Left ventricle myocardium superior (tissue), 1 donor: ENCODE measurements around the gene P2RX6. TPM values are rescaled to one million over a fixed set of nuclear protein-coding genes. Genes with fewer than 3 reads are reported as not detected.

Experiments
- ATAC-seq: fragments of 200-7000 bp; cut with Tn5 transposase; one replicate; pipeline ENCODE4 v1.9.1; 2020; ENCODE audit warnings: mild to moderate bottlenecking, moderate library complexity
- DNase-seq: peaks from one replicate; pipeline ENCODE4 v3.0.0-alpha.2; 2020
- intact Hi-C: fragments of 100-400 bp; cut with micrococcal nuclease; formaldehyde crosslinking; loops from one replicate; pipeline ENCODE4 v1.11.0; 2022
- total RNA-seq: library from RNA; stranded (reverse); fragmentation: NEBNext Ultra II Directional; extraction: Animal tissue kit (Norgen Biotek cat#: 25700); gene quantifications from one replicate; pipeline ENCODE4 v1.2.1, GENCODE V29; 2021
- donor health status: DM: no; HTN: yes; CAD: no; lungs with severe emphysema.

Gene P2RX6
- total RNA-seq, 1 donor from 2014 or later: 1.8 TPM

DNA sequence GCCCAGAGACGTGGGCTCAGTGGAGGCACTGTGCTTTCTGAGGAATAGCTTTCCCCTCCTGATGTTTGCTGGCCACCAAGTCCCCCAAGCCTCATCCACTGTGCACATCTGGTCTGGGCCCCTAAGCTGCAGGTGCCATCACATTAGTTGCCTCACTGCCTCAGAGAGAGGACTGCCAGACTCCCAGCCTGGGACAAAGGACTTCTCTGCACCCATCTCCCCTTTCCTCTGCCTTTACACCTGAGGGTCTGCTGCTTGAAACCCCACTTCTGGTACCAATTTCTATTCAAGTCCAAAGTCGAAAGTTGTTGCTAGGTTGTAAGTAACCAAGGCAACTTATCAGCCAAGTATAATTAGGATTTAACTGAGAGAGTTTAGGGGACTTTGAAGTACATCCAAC, 36.5 kb upstream of the P2RX6 start:
- DNase-seq (no peak), ATAC-seq (no peak)
- intact Hi-C loops: no loop called here

DNA sequence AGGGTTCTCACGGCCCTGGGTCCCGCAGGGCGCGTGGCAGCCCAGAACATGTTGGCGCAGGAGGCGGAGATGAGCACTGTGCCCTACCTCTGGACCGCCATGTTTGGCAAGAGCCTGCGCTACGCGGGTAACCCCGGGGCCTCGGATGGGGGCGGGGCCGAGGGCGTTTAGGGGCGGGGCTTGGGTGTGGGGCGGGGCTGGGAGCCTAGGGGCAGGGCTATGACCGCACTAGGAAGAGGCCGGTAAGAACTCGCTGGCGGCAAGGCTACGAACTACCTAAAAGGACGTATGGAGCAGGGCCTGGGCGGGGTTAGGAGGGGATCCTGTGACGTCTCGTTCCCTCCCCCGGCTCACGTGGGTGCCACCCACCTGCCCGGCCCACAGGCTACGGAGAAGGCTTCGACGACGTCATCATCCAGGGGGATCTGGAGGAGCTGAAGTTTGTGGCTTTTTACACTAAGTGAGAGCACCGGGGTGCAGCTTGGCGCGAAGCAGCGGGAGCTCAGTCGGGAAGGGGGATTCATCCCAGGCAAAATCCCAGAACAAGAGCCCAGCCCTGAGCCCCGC, 35.6 kb upstream of the P2RX6 start:
- DNase-seq: peak; percentile 68
- intact Hi-C loops: no loop called here
- ATAC-seq: peak; percentile 27

DNA sequence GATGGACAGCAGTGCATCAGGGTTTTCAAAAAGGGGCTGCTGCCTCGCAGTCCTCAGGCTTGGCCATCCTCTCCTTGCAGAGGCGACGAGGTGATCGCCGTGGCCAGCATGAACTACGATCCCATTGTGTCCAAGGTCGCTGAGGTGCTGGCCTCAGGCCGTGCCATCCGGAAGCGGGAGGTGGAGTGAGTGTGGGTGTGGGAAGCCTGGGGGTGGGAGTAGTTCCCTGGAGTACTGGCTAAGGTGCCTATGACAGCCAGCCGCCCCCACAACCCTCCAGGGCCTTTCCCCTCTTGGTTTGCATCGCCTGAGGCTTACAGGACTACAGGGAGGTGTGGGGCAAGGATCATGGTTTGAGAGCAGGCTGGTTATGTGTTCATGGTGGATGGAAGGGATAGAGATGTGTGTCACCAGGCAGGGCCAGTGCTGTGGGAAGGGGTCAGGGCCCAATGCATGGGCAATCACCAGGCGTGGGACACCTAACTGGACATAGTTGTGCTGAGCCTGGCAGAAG, 35.0 kb upstream of the P2RX6 start:
- intact Hi-C loops: loop anchor here (10.0 kb wide), 1 partner anchor 65 kb away; the partner anchor contains the start of gene CRKL
- ATAC-seq: no peak
- no peak for DNase-seq

DNA sequence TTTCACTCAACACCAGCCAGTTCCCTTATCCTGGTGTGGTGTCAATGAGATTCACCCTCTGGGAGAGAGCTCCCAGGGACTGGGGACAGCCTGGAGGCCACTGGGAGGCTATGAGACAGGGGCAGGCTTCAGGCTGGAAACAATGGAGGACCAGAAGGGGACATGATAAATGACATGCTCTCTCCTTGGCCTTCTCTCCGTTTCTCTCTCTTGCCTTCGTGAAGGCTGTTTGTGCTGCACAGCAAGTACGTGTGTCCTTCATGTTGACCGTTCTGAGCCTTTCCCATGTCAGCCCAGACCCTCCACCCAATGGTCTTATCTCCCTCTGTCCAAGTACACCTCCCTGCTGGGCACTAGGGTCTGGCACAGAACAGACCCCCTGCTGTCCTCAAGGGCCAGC, 34.4 kb upstream of the P2RX6 start:
- intact Hi-C loops: loop anchor here (10.0 kb wide), 1 partner anchor 66 kb away; the partner anchor contains the start of gene CRKL
- DNase-seq: no peak
- ATAC-seq: no peak

DNA sequence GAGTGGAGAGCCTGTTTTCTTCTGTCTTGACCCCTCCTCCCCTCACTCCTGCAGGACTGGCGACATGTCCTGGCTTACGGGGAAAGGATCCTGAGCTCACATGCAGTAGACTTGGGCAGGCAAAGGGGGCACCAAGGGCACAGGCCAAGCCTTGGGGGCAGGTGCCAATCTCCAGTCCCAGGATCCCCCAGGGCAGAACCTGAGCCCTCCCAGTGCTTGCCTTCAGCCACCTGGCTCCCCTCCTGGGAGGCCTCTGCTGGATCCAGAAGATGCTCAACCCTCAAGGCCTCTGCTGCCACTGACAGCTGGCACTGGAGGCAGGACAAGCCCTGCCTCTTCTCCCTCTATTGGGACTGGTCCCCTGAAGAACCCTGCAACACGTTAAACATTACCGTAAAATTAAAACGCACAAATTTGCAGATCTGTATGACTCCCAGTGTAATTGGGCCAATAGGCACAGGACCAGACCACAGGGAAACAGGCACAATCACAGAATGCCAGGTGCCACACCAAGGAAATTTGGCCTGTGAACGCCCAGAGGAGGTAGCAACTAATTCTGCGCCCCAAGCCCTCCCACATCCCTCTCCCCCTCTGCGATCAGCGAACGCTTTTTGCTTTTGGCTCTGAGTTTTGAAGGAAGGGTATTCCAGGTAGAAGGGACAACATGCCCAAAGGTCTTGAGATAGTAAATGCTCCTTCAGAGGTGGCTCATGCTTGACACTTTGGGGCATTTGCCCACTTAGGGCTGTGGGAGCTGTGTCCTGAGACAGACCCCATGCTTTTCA, 33.8 kb upstream of the P2RX6 start:
- intact Hi-C loops: loop anchor here (10.0 kb wide), 1 partner anchor 66 kb away; the partner anchor contains the start of gene CRKL
- no peak for DNase-seq
- no peak for ATAC-seq

DNA sequence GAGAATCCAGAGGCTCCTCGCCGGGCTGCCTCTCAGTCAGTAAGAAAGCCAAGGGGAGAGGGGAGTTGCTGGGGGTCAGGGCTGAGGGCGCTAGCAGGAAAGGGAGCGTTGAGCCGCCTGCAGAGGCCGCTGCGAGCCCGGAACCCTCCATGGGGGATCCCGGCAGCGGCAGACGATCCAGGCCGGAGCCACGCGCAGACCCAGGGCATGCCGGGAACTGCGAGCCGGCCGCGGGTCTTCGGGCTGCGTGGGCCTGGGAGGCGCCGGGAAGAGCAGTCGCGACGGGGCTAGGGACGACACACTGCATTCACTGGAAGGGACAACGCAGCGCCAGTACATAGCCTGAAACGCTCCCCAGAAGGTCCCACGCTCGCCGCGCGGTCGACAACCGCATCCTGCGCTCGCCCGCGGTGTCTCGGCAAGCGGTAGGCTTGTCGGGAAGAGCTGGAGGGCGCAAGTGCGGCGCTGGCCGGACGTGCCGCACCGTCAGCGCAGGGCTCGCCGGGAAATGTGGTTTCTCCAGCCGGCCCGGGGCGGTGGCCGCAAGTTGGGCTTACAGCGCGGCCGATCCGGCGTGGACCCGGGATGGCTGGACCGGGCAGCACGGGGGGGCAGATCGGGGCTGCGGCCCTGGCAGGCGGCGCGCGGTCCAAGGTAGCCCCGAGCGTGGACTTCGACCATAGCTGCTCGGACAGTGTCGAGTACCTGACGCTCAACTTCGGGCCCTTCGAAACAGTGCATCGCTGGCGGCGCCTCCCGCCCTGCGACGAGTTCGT, 33.0 kb upstream of the P2RX6 start, which contains the start of gene LZTR1:
Gene LZTR1 (plus strand): TSS at position 511 of the 776 bp plus-strand sequence. CDS start 75 bp downstream, at position 586.
- ATAC-seq (peak; percentile 96), DNase-seq (peak; percentile 90)
- intact Hi-C loops: loop anchor here (10.0 kb wide), 1 partner anchor 67 kb away; the partner anchor contains the start of gene CRKL

DNA sequence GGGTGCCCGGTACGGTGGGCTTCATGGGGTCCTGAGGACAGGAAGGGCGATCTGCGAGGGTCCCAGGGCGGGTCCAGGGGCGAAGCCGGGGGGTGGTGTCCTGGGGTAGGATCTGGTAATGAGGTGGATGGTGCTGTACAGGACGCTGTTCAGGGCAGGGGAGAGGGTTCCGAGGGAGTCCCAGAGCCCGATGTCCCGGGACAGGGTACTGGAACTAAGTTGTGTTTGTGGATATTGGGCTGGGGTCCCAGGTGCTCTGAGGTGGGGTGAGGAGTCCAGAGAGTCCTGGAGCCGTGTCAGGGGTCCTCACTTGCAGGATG, 32.4 kb upstream of the P2RX6 start:
- intact Hi-C loops: loop anchor here (10.0 kb wide), 1 partner anchor 68 kb away; the partner anchor contains the start of gene CRKL
- ATAC-seq (peak; percentile 12), DNase-seq (no peak)

DNA sequence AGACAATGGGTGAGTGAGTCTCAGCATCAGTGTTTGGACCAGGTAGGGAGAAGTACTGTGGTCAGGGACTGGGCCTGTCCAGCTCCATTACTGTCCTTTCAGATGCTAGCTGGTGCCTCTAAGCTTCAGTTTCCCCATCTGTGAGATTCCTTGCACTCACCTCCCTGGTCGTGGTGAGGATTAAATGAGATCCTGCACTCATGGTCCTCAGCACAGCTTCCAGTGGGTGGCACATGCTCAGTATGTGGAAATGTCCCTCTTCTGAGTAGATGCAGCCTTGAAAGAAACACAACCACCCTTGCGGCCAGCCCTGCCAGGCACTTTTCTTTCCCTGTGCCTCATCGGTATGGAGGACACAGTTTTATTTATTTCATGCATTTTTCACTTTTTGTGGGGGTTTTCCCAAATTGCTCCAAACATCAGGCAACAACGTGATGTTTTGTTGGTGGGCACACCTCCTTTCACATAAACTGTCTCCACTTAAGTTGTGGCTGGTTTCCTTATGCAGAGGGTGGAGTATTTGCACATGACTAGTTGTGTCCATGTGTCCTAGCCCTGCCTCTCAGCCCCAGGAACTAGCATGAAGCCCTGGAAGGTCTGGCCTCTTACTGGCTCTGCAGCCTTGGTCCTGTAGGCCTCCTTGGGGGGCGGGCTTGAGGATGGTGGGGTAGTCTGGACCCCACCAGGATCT, 31.7 kb upstream of the P2RX6 start:
- DNase-seq (no peak), ATAC-seq (no peak)
- intact Hi-C loops: loop anchor here (10.0 kb wide), 1 partner anchor 68 kb away; the partner anchor contains the start of gene CRKL

DNA sequence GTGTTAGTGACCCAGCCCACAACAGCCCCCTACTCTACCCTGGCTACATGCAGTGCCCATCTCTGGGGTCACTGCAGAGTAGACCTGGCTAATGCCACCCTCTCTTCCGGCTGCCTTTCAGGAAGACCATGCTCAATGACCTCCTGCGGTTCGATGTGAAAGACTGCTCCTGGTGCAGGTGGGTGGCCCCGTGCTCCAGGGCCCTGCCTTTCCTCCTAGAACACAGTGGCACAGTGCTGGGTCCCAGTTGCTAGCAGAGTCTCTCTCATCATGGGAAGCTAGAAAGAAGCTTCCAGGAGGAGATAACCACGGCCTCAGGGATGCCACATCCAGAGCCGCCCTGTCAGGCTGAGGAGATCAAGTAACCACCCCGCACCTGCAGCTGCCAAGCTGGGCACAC, 29.2 kb upstream of the P2RX6 start:
- intact Hi-C loops: loop anchor here (10.0 kb wide), 1 partner anchor 71 kb away; the partner anchor contains the start of gene CRKL
- ATAC-seq (no peak), DNase-seq (no peak)

DNA sequence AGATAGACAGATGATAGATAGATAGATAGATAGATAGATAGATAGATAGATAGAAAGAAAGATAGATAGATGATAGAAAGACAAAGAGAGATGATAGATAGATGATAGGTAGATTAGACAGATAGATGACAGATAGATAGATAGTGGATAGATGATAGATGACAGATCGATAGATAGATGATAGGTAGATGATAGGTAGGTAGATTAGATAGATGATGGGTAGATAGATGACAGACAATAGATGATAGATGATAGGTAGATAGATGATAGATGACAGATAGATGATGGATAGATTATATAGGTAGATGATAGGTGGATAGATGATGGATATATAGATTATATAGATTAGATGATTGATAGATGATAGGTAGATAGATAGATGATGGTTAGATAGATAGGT, 28.6 kb upstream of the P2RX6 start:
- ATAC-seq (no peak), DNase-seq (no peak)
- intact Hi-C loops: loop anchor here (10.0 kb wide), 1 partner anchor 72 kb away; the partner anchor contains the start of gene CRKL

DNA sequence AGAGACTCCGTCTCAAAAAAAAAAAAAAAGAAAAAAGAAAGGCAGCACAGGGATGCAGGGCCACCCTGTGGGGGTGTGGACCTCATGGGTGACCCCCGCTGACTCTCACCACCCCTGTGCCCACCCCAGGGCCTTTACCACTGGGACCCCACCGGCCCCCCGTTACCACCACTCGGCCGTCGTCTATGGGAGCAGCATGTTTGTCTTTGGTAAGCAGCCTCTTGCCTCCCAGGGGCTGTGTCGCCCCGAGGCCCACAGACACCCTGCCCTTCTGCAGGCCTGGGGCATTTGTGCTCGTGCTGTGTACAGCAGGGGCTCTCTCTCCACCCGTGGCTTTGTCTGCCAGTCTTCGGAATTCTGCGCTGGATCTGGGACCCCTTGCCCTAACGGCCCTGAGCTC, 27.6 kb upstream of the P2RX6 start:
- ATAC-seq (no peak), DNase-seq (no peak)
- intact Hi-C loops: loop anchor here (10.0 kb wide), 1 partner anchor 73 kb away; the partner anchor contains the start of gene CRKL

DNA sequence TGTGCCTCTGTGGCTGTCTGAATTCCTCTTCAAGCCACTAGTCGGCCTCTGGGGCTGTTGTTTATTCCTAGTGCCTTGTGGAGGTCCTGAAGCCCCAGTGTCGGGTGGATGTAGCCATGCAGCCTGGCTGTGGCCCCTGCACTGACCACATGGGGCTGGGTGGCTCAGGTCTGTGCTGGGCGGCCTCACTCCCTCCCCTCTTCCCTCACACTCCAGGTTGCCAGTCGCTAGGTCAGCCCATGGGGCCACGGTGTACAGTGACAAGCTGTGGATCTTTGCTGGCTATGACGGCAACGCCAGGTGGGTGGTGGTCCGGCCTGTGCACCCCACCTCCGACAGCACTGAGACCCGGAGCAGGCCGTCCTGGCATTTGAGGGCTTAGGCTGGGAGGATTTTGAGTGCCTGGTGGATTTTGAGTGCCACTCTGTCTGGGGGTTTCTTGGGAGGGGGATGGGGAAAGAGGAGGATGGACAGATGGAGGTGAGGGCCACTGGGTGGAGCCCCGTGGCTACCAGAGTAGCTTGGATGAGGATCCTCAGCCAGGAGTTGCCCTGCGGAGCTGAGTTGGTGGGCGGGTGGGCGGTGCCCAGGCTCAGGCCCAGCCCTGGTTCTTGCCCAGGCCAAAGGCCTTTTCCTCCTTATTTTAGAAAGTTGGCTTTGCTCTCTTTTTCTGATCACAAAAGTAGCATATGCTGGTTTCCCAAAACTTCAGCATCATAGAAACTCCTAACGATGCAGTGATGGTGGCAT, 26.2 kb upstream of the P2RX6 start:
- ATAC-seq: no peak

DNA sequence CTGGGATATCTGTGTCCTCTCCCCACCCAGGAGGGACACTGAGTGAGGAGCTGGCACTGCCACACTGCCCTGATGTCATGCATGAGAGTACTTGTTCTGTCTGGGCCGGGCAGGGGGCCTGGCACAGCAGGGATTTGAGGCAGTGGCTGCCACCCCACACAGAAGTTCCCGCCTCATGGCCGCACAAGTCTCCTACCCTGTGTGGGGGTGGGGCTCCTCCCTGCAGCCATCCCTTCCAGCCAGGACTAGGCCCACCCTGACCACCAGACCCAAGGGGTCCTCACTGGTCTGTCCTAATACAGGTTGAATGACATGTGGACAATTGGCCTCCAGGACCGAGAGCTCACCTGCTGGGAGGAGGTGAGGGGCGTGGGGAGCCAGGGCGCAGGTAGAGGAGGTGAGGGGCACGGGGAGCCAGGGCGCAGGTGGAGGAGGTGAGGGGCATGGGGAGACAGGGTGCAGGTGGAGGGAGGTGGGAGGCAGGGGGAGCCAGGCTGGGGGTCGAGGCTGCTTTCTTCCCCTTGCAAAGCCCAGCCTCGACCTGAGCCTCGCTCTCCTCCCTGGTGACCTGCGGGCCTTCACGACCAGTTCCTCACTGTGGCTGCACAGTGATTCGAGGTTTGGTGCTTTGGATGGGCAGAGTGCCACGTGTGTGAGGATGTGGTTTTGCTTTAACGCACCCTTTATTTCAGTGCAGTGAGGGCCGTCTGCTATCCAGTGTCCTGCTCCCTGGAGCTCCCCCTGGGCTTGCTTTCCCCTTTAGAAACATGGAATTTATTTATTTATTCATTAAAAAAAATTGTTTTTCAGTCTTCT, 25.4 kb upstream of the P2RX6 start:
- DNase-seq (no peak), ATAC-seq (no peak)
- intact Hi-C loops: loop anchor here (10.0 kb wide), 1 partner anchor 75 kb away; the partner anchor contains the start of gene CRKL

More for the DNA sequence above, 26.2 kb upstream of the P2RX6 start:
- no peak for DNase-seq
- intact Hi-C loops: loop anchor here (10.0 kb wide), 1 partner anchor 74 kb away; the partner anchor contains the start of gene CRKL

DNA sequence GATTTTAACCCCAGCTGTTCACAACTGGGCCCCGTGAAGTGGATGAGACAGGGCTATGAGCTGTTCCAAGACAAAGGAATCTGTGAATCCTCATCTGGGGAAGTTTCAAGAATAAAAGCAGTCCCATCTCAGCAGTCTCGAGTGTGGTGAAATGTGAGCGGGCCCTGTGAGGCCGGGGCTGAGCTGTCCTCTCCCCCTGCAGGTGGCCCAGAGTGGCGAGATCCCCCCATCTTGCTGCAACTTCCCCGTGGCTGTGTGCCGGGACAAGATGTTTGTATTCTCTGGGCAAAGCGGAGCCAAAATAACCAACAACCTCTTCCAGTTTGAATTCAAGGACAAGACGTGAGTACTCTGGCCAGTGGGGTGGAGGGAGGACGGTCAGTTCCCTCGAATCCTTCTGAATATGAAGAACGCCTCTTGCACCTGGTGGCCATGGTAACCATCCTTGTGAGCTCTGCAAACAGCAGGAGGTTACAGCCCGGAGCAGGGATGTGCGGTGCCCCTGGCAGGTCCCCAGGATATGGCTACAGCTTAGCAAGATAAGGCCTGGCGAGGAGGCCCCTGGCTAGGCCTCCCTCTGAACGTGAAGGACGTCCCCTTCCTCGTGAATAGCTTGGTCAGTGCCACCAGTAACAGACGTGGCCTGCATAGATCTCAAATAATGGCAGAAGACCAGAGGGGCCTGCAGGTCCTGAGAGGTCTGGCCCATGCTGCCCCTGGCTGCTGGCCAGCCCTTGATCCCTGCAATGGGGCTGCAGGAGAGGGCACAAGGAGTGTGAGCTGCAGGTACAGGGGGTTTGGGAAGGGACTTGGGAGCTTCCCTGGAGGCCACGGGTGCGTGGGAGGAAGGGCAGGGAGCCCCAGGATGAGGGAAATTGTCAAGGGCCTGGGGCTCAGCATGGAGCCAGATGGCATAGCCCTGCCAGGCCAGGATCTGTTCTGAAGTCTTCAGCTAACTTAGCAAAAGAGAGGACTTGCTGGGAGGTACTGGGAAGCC, 24.5 kb upstream of the P2RX6 start:
- DNase-seq (no peak), ATAC-seq (no peak)
- intact Hi-C loops: no loop called here

DNA sequence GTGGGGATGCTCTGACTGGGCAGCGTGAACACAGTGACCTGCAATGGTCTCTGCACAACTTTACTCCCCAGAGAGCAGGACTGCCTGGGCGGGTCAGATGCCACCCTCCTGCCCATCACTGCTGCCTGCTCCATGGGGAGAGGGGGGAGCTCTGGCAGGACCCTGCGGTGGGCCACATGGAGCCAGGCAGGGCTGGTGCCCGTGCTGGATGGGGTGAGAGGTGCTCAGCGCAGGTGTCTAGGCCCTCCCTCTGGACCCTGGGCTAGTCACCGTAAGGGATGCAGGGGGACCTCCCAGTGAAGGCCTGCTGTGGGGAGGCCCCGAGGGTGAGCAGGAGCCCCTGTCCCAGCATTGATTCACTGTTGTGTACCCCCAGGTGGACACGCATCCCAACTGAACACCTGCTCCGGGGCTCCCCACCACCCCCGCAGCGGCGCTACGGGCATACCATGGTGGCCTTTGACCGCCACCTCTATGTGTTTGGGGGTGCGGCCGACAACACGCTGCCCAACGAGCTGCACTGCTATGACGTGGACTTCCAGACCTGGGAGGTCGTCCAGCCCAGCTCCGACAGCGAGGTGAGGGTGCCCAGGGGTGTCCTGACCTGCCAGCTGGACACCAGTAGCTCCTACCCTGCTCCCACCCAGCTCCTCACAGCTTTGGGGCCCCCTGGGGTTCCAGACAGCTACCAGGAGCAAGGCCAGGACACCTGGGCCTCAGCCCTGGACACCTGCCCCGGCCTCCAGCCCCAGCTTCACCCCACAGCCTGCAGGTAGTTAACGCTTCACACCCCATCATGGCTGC, 23.5 kb upstream of the P2RX6 start:
- intact Hi-C loops: no loop called here
- DNase-seq (no peak), ATAC-seq (no peak)
